A549 (cell line): ENCODE data around the gene IP6K3. TPM values are rescaled to one million over a fixed set of nuclear protein-coding genes. Genes with fewer than 3 reads are reported as not detected.

Experiments used
- ATAC-seq, 2 experiments: fragments of 200-7000 bp in 1 of 2; fragments of >200 bp in 1 of 2; cut with Nextera tagmentation in 1 of 2; cut with Tn5 transposase in 1 of 2; 3 replicates each; pipeline versions ENCODE4 v1.8.0 to v1.9.1; 2018 to 2020; ENCODE audit warnings: mild to moderate bottlenecking in 1 of 2, moderate library complexity in 1 of 2
- CTCF ChIA-PET: fragments of 300-600 bp; sonication (Branson Sonifier 250); formaldehyde crosslinking; extraction: SDS; loops from one replicate; lab custom pipeline; 2021; ENCODE audit warnings: antibody characterized with exemption, inconsistent platforms; lab: Yijun Ruan, JAX
- POLR2A ChIA-PET: fragments of 350-600 bp; formaldehyde crosslinking; extraction: SDS; loops from one replicate; lab custom pipeline; 2021; ENCODE audit warnings: antibody characterized with exemption, inconsistent platforms; lab: Yijun Ruan, JAX
- DNase-seq, 2 experiments: peaks; one replicate each; pipeline versions ENCODE4 v3.0.0 to v3.0.0-alpha.2; 2011 to 2016; ENCODE audit warnings: low read depth in 1 of 2, low spot score in 1 of 2
- FAIRE-seq: peaks from 2 replicates; lab custom pipeline; 2011; peaks lifted over from hg19 to GRCh38; lab: Jason Lieb, UNC
- H3K27ac ChIP-seq, 2 experiments: fragments of >200 bp; sonication (Bioruptor Twin); formaldehyde crosslinking; 3 replicates each; pipeline ENCODE4 v1.5.1; 2016 to 2017
- H3K4me1 ChIP-seq: fragments of >200 bp; sonication (Bioruptor Twin); formaldehyde crosslinking; 3 replicates; pipeline ENCODE4 v1.6.1; 2016
- H3K4me2 ChIP-seq: fragments of >200 bp; sonication (Bioruptor Twin); formaldehyde crosslinking; 3 replicates; pipeline ENCODE4 v1.6.1; 2016
- H3K4me3 ChIP-seq: fragments of >200 bp; sonication (Bioruptor Twin); formaldehyde crosslinking; 3 replicates; pipeline ENCODE4 v1.5.1; 2016
- H3K9me3 ChIP-seq: fragments of >200 bp; sonication (Bioruptor Twin); formaldehyde crosslinking; 3 replicates; pipeline ENCODE4 v1.6.1; 2016
- CEBPB ChIP-seq, 2 experiments: fragments of >200 bp in 1 of 2; sonication (Bioruptor Twin) in 1 of 2; formaldehyde crosslinking in 1 of 2; IDR thresholded peaks; 2 replicates each; pipeline ENCODE4 v1.6.1; 2012 to 2016
- CHD2 ChIP-seq: fragments of 150-350 bp; IDR thresholded peaks from 2 replicates; pipeline ENCODE4 v1.6.1; 2014; ENCODE audit warnings: low read length; ENCODE audit not compliant: partially characterized antibody
- EHF ChIP-seq: fragments of 250-450 bp; sonication (Bioruptor Pico); IDR thresholded peaks from 2 replicates; pipeline ENCODE4 v1.5.0; 2020; ENCODE audit warnings: mild to moderate bottlenecking
- EP300 ChIP-seq, 2 experiments: fragments of >200 bp; sonication (Bioruptor Twin); formaldehyde crosslinking; IDR thresholded peaks; 2 replicates in 1 of 2; 3 replicates in 1 of 2; pipeline ENCODE4 v1.6.1; 2016 to 2017
- FOSB ChIP-seq: fragments of 250-450 bp; sonication (Bioruptor Pico); IDR thresholded peaks from 2 replicates; pipeline ENCODE4 v1.5.0; 2020; ENCODE audit warnings: mild to moderate bottlenecking, moderate library complexity
- HDAC2 ChIP-seq: fragments of 200-600 bp; sonication (generic); IDR thresholded peaks from 2 replicates; pipeline ENCODE4 v1.6.1; 2016
- HOXB13 ChIP-seq: fragments of 250-450 bp; sonication (Bioruptor Pico); IDR thresholded peaks from 2 replicates; pipeline ENCODE4 v1.5.0; 2020; ENCODE audit warnings: low read depth, mild to moderate bottlenecking, moderate library complexity
- JUN ChIP-seq, 2 experiments: fragments of >200 bp; sonication (Bioruptor Twin); formaldehyde crosslinking; IDR thresholded peaks; 2 replicates in 1 of 2; 3 replicates in 1 of 2; pipeline ENCODE4 v1.6.1; 2016 to 2017
- MAZ ChIP-seq: fragments of 150-350 bp; IDR thresholded peaks from 2 replicates; pipeline ENCODE4 v1.6.1; 2014; ENCODE audit warnings: antibody characterized with exemption, low read depth, low read length, borderline replicate concordance
- NR3C1 ChIP-seq: fragments of >200 bp; sonication (Bioruptor Twin); formaldehyde crosslinking; IDR thresholded peaks from 3 replicates; pipeline ENCODE4 v1.6.1; 2017
- RAD21 ChIP-seq, 2 experiments: fragments of >200 bp in 1 of 2; sonication (Bioruptor Twin) in 1 of 2; formaldehyde crosslinking in 1 of 2; IDR thresholded peaks in 1 of 2; conservative IDR thresholded peaks in 1 of 2; 2 replicates in 1 of 2; 3 replicates in 1 of 2; pipeline ENCODE4 v1.6.1; 2012 to 2018; ENCODE audit warnings: inconsistent platforms in 1 of 2
- RARB ChIP-seq: fragments of 250-450 bp; sonication (Bioruptor Pico); IDR thresholded peaks from 2 replicates; pipeline ENCODE4 v1.8.0; 2021; ENCODE audit warnings: mild to moderate bottlenecking, moderate library complexity
- RCOR1 ChIP-seq: fragments of 150-350 bp; IDR thresholded peaks from 2 replicates; pipeline ENCODE4 v1.6.1; 2014; ENCODE audit warnings: antibody characterized with exemption, low read length, low read depth
- RNF2 ChIP-seq: fragments of 200-600 bp; sonication (generic); IDR thresholded peaks from 2 replicates; pipeline ENCODE4 v1.6.1; 2016; ENCODE audit warnings: low read depth, mild to moderate bottlenecking, antibody characterized with exemption, moderate library complexity, borderline replicate concordance
- SREBF2 ChIP-seq: fragments of 450-650 bp; IDR thresholded peaks from 2 replicates; pipeline ENCODE4 v1.6.1; 2014; ENCODE audit warnings: mild to moderate bottlenecking, moderate library complexity
- TFCP2L1 ChIP-seq: fragments of 250-450 bp; sonication (Bioruptor Pico); IDR thresholded peaks from 2 replicates; pipeline ENCODE4 v1.5.0; 2021; ENCODE audit warnings: mild to moderate bottlenecking
- TP53 ChIP-seq: fragments of 250-450 bp; sonication (Bioruptor Pico); IDR thresholded peaks from 2 replicates; pipeline ENCODE4 v1.5.0; 2021; ENCODE audit warnings: mild to moderate bottlenecking, moderate library complexity
- ZFP36 ChIP-seq: fragments of 450-650 bp; IDR thresholded peaks from 2 replicates; pipeline ENCODE4 v1.6.1; 2014; ENCODE audit warnings: borderline replicate concordance; ENCODE audit not compliant: partially characterized antibody
- whole genome bisulfite sequencing: methylation state at CpG from one replicate; pipeline ENCODE4 v1.1.6; 2017; ENCODE audit errors: missing lambda C conversion rate; 5-methylcytosine and 5-hydroxymethylcytosine counted together
- polyA plus RNA-seq, 4 experiments: library from polyadenylated mRNA; depleted of rRNA in 3 of 4; stranded (reverse); fragments of >200 nt; fragmentation: RNase III in 1 of 4; extraction: RNeasy Plus Mini Kit Qiagen cat#74134 plus additional on column Dnase treatment in 1 of 4; gene quantifications; 2 replicates in 3 of 4; 3 replicates in 1 of 4; pipeline ENCODE4 v1.2.3, GENCODE V29; 2011 to 2017
- TF ChIP-seq, protein P1 (sequence below): IDR thresholded peaks from 2 replicates; pipeline ENCODE4 v1.6.1; 2012
- TF ChIP-seq, protein P2 (sequence below): fragments of >200 bp; sonication (Bioruptor Twin); formaldehyde crosslinking; IDR thresholded peaks from 3 replicates; pipeline ENCODE4 v1.5.1; 2016
- TF ChIP-seq, protein P3 (sequence below): fragments of >200 bp; sonication (Bioruptor Twin); formaldehyde crosslinking; IDR thresholded peaks from 3 replicates; pipeline ENCODE4 v1.6.1; 2016

Gene IP6K3
- polyA plus RNA-seq, 2 of the 4 experiments (the other 2 are of a cell fraction) = 0.03 to 0.12 TPM

DNA sequence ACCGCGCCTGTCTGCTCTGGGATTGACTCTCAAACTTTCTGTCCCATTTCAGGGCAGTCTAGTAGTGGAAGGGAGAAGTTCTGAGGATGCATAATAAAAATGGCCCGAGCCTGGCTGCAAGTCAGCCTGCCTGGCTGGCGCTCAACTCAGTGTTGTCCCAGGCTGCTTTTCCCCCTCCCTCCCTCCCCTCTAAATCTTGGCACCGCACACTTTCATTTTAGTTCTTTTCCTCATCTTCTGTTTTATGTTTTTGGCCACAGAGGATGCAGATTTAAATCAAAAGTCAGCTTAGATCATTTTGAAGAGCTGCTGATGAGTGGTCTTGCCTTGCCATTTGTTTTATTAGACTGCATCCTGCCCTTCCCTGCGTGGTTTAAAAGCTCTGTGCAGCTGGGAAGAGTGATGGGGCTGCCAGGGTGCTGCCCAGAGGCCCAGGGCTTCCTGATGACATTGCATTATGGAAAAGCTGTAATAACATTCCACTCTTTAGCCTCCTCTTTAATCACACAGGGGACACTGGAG is 28.7 kb downstream of the IP6K3 start:
- ChIA-PET CTCF (interaction anchor here (0.9 kb wide), 2 partner anchors 17 to 26 kb away, joined by 3 to 4 read pairs; no protein-coding TSS in a partner anchor), POLR2A (no interaction called here)
- Histone ChIP-seq H3K9me3 (no peaks in the 10 kb centered on the region), H3K27ac (no peak overlapping the region), H3K4me3 (no peak overlapping the region), H3K4me1 (no peaks in the 10 kb centered on the region), H3K4me2 (no peak overlapping the region)
- no peak for FAIRE-seq
- ATAC-seq = no peak
- no peak for DNase-seq
- TF ChIP-seq EHF (CRISPR knock-in tag) (no peak), RARB (CRISPR knock-in tag) (no peak), FOSB (no peak), RNF2 (no peak), MAZ (no peak)
- TF ChIP-seq, protein P1, sequence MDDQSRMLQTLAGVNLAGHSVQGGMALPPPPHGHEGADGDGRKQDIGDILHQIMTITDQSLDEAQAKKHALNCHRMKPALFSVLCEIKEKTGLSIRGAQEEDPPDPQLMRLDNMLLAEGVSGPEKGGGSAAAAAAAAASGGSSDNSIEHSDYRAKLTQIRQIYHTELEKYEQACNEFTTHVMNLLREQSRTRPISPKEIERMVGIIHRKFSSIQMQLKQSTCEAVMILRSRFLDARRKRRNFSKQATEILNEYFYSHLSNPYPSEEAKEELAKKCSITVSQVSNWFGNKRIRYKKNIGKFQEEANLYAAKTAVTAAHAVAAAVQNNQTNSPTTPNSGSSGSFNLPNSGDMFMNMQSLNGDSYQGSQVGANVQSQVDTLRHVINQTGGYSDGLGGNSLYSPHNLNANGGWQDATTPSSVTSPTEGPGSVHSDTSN = no peak
- TF ChIP-seq, protein P2, sequence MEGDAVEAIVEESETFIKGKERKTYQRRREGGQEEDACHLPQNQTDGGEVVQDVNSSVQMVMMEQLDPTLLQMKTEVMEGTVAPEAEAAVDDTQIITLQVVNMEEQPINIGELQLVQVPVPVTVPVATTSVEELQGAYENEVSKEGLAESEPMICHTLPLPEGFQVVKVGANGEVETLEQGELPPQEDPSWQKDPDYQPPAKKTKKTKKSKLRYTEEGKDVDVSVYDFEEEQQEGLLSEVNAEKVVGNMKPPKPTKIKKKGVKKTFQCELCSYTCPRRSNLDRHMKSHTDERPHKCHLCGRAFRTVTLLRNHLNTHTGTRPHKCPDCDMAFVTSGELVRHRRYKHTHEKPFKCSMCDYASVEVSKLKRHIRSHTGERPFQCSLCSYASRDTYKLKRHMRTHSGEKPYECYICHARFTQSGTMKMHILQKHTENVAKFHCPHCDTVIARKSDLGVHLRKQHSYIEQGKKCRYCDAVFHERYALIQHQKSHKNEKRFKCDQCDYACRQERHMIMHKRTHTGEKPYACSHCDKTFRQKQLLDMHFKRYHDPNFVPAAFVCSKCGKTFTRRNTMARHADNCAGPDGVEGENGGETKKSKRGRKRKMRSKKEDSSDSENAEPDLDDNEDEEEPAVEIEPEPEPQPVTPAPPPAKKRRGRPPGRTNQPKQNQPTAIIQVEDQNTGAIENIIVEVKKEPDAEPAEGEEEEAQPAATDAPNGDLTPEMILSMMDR = no peak
- WGBS = 74% methylated on average over 6 of the region's 6 CpGs

DNA sequence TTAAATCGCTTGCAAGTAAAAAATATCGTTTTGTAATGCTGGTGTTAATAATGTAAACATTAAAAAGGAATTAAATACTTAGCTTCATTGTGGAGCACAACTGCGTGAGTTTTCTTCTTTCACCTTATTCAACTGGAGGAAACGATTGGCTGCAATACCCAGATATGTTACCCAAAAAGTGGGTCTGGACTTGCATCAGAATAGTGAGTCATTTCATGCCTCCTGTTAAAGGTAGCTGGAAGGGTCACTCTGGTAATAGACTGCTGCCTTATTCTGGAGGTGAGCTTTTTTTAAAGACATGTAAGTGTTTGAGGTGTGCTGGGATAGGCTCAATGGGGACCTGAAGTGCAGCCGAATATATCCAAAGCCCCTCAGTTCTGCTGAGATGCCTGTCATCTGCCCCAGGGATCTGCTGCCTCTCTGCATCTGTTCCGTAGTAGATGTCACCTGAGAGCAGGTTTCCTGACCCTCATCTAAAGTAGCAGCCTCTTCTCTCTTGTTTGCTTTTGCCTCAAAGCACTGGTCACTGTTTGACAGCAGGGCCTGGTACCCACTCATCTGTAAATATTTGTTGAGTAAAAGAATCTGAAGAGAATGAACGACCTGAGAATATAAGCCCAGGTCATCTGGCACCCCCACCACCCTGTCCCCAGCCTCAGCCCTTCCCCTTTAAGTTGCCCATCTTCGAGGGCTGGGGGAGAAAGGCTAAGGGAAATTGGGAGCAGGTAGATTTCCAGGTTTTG is 29.6 kb downstream of the IP6K3 start:
- WGBS = 54% methylated on average over 8 of the region's 8 CpGs
- ATAC-seq = no peak
- no peak for DNase-seq
- ChIA-PET POLR2A (no interaction called here), CTCF (interaction anchor here (1.2 to 3.6 kb wide), 2 partner anchors 14 to 45 kb away, joined by 4 to 12 read pairs; no protein-coding TSS in a partner anchor)
- Histone ChIP-seq H3K9me3 (no peaks in the 10 kb centered on the region), H3K4me2 (no peak overlapping the region)
- TF ChIP-seq NR3C1 = no peak
- TF ChIP-seq SREBF2 = no peak
- TF ChIP-seq, protein P3, sequence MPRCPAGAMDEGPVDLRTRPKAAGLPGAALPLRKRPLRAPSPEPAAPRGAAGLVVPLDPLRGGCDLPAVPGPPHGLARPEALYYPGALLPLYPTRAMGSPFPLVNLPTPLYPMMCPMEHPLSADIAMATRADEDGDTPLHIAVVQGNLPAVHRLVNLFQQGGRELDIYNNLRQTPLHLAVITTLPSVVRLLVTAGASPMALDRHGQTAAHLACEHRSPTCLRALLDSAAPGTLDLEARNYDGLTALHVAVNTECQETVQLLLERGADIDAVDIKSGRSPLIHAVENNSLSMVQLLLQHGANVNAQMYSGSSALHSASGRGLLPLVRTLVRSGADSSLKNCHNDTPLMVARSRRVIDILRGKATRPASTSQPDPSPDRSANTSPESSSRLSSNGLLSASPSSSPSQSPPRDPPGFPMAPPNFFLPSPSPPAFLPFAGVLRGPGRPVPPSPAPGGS = no peak
- TF ChIP-seq CHD2 = no peak
- TF ChIP-seq RCOR1 = no peak
- TF ChIP-seq RAD21 (conservative IDR thresholded peaks at IDR 0.05 in 1 of 2, IDR thresholded peaks at IDR 0.05 in 1 of 2) = no peak
- no peak for TF ChIP-seq HOXB13 (CRISPR knock-in tag)
- TF ChIP-seq, protein P1 = no peak
- TF ChIP-seq EHF (CRISPR knock-in tag) = no peak
- TF ChIP-seq EP300 (IDR thresholded peaks at IDR 0.05) = no peak
- no peak for TF ChIP-seq TFCP2L1 (CRISPR knock-in tag)
- TF ChIP-seq, all 56 proteins: peak for 0
- no peak overlapping the region for H3K4me3 ChIP-seq
- FAIRE-seq = no peak
- no peaks in the 10 kb centered on the region for H3K4me1 ChIP-seq
- no peak overlapping the region for H3K27ac ChIP-seq

DNA sequence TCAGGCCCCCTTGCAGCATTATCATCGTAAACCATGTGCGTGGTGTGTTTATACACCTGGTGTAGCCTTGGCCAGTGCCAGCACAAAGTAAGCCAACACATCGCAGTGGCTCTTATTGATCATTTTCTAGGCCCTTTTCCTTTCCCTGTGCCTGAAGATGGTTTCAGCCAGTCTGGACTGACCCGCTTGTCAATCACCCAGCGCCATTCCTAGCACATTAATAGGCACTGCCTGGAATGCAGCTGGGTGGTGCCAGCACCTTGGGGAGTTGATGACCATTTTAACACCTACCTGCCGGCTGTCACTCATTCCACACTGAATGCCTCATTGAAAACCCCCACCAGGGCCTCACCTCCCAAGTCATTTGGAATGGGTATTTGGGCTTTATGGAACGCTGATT is 30.3 kb downstream of the IP6K3 start:
- FAIRE-seq = no peak
- no peak overlapping the region for H3K27ac ChIP-seq
- POLR2A ChIA-PET = no interaction called here
- TF ChIP-seq, protein P2 = no peak
- TF ChIP-seq CEBPB (IDR thresholded peaks at IDR 0.05) = no peak
- no peak for TF ChIP-seq TP53 (CRISPR knock-in tag)
- TF ChIP-seq ZFP36 = no peak
- no peak for TF ChIP-seq HDAC2
- no peak for TF ChIP-seq JUN (IDR thresholded peaks at IDR 0.05)
- TF ChIP-seq, all 56 proteins: peak for 0
- DNase-seq (no peak), ATAC-seq (no peak)
- Histone ChIP-seq H3K4me3 (no peak overlapping the region), H3K9me3 (no peaks in the 10 kb centered on the region), H3K4me1 (no peaks in the 10 kb centered on the region; the same call in 2 of the 3 replicates), H3K4me2 (no peak overlapping the region)
- whole genome bisulfite sequencing = 82% methylated on average over 7 of the region's 7 CpGs
- CTCF ChIA-PET = interaction anchor here (1.1 to 3.6 kb wide), 4 partner anchors 14 to 437 kb away, joined by 3 to 12 read pairs (median 5); no protein-coding TSS in a partner anchor
